Skeletal muscle tissue (tissue), 4 donors: ENCODE measurements around the gene NOP56. TPM values are rescaled to one million over a fixed set of nuclear protein-coding genes. Genes with fewer than 3 reads are reported as not detected.

Experiments
- H3K27ac ChIP-seq: one replicate; pipeline ENCODE4 v1.7.0; 2013; ENCODE audit warnings: mild to moderate bottlenecking, low read depth, low read length, inconsistent platforms
- H3K27me3 ChIP-seq, 3 donors: one replicate each; pipeline ENCODE4 v1.7.0; 2013; ENCODE audit warnings: low read length in 3 of 3; ENCODE audit not compliant: control insufficient read depth in 3 of 3, insufficient read depth in 3 of 3
- H3K36me3 ChIP-seq, 3 donors: one replicate each; pipeline ENCODE4 v1.7.0; 2013; ENCODE audit warnings: low read length in 3 of 3; ENCODE audit not compliant: control insufficient read depth in 3 of 3, insufficient read depth in 3 of 3
- H3K4me1 ChIP-seq, 3 donors: one replicate each; pipeline ENCODE4 v1.7.0; 2013; ENCODE audit warnings: low read length in 3 of 3, mild to moderate bottlenecking in 3 of 3; ENCODE audit not compliant: control insufficient read depth in 3 of 3, insufficient read depth in 3 of 3
- H3K4me3 ChIP-seq, 3 donors: one replicate each; pipeline ENCODE4 v1.7.0; 2013; ENCODE audit warnings: low read length in 3 of 3
- H3K9ac ChIP-seq, 3 donors: one replicate each; pipeline ENCODE4 v1.7.0; 2013; ENCODE audit warnings: low read length in 3 of 3, mild to moderate bottlenecking in 3 of 3, moderate library complexity in 2 of 3, low read depth in 1 of 3
- H3K9me3 ChIP-seq, 3 donors: one replicate each; pipeline ENCODE4 v1.7.0; 2013; ENCODE audit warnings: low read length in 3 of 3; ENCODE audit not compliant: control insufficient read depth in 3 of 3
- total RNA-seq: library from RNA; depleted of rRNA; stranded (reverse); fragments of >200 nt; gene quantifications from one replicate; pipeline ENCODE4 v1.2.3, GENCODE V29; 2014
- donor health status: Osteomylitis.

The NOP56 gene
- total RNA-seq, 1 donor from 2014 or later = 103 TPM

DNA sequence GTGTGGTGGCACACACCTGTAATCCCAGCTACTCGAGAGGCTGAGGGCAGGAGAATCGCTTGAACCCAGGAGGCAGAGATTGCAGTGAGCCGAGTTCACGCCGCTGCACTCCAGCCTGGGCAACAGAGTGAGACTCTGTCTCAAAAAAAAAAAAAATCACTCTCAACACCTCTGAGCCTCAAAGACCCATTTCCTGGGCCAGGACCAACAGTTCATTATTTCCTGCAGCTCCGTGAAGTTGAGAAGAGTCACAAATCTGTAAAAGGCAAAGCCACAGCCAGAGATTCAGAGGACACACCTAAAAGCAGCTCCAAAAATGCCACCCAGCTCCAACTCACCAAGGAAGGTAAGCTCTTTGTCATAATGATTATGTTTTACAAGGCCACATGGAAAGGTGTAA, 15.2 kb upstream of the NOP56 start:
- Histone ChIP-seq H3K27ac (no peak overlapping the region), H3K4me3 (no peak overlapping the region), H3K9ac (no peak overlapping the region), H3K36me3 (peaks cover 0 to 5% (median 0%) of the 10 kb centered on the region in 3 donors), H3K27me3 (peaks cover 6 to 12% (median 6%) of the 10 kb centered on the region in 3 donors), H3K4me1 (no peaks in the 10 kb centered on the region), H3K9me3 (no peaks in the 10 kb centered on the region)

DNA sequence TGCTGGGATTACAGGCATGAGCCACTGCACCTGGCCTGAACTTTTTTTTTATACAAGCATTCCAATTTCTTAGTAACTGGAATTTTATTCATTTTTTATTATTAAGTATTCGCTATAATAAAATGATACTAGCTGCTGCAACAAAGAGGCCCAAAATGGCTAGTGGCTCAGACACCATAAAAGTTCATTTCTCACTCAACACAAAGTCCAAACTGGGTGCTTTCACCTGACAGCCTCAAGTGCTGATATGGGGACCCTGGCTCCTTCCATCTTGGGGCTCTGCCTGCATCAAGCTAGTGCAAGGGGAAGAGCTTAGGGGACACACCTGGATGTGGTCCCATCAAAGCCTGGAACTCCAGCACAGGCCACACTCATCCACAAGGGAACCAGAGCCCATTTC, 12.2 kb upstream of the NOP56 start:
- peaks cover 5 to 19% (median 5%) of the 10 kb centered on the region in 3 donors for H3K36me3 ChIP-seq
- H3K4me3 ChIP-seq = no peak overlapping the region
- no peaks in the 10 kb centered on the region for H3K4me1 ChIP-seq
- H3K27me3 ChIP-seq = peaks cover 0 to 6% (median 4%) of the 10 kb centered on the region in 3 donors
- H3K9me3 ChIP-seq = no peaks in the 10 kb centered on the region
- H3K9ac ChIP-seq = no peak overlapping the region
- H3K27ac ChIP-seq = no peak overlapping the region

DNA sequence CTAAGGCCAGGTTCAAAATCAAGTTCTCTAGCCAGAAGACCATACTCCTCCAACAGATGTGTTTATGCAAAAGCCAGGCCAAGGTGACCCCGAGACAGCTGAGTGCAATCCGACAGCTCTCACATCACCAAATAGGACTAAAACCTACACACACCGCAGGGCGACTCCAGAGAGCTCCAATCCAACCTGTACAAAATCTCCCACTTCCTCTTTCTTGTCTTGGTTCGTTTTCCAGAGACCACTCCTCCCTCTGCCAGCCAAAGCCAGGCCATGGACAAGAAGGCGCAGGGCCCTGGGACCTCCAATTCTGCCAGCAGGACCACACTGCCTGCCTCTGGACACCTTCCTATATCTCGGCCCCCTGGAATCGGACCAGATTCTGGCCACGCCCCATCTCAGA, 11.5 kb upstream of the NOP56 start:
- no peaks in the 10 kb centered on the region for H3K4me1 ChIP-seq
- no peaks in the 10 kb centered on the region for H3K27me3 ChIP-seq
- no peak overlapping the region for H3K4me3 ChIP-seq
- H3K9ac ChIP-seq = no peak overlapping the region
- no peak overlapping the region for H3K27ac ChIP-seq
- peaks cover 5 to 19% (median 5%) of the 10 kb centered on the region in 3 donors for H3K36me3 ChIP-seq
- H3K9me3 ChIP-seq = no peaks in the 10 kb centered on the region

DNA sequence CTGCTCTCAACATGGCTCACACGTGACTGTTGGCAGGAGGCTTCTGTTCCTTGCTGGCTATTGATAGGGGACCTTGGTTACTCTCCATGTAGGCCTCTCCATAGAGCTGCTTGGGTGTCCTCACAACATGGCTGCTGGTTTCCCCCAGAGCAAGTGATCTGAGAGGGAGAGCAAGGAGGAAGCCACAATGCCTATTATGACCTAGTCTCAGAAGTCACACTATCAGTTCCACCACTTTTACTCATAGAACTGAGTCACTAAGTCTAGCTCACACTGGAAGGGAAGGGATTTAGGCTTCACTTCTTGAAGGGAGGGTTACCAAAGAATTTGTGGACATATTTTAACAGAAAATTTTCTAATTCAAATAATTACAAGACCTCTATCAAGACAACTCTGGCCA, 8.7 kb upstream of the NOP56 start:
- no peaks in the 10 kb centered on the region for H3K27me3 ChIP-seq
- no peak overlapping the region for H3K27ac ChIP-seq
- H3K4me1 ChIP-seq = no peaks in the 10 kb centered on the region
- no peak overlapping the region for H3K9ac ChIP-seq
- H3K4me3 ChIP-seq = no peak overlapping the region
- no peaks in the 10 kb centered on the region for H3K9me3 ChIP-seq
- peaks cover 5 to 19% (median 5%) of the 10 kb centered on the region in 3 donors for H3K36me3 ChIP-seq

DNA sequence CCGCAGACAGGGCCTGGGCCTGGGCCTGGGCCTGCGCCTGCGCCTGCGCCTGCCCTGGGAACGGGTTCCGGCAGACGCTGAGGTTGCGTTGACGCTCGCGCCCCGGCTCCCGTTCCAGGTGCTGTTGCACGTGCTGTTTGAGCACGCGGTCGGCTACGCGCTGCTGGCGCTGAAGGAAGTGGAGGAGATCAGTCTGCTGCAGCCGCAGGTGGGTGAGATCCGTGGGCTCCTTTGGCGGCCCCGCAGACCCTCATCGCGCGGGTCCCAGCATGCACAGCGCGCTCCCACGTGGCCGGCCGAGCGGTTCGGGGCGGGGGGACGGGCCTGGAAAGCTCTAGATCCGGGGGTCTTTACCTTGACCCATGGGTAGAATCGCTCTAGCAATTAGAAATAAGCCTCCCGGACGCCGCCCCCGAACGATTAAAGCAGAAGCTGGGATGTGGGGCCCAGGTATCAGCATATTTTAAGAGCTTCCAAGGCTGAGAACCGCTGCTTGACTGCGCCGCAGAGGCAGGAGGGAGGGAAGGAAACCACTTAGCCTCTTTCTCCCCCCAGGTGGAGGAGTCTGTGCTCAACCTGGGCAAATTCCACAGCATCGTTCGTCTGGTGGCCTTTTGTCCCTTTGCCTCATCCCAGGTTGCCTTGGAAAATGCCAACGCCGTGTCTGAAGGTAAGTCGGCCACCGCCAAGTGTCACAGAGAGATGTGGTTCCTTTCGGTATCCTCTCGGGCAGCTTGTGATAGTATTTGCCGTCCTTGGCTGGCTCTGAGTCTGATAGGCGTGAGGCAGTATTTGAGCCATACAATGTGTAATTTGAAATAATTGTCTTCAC, 508 bp downstream of the NOP56 start:
- Histone ChIP-seq H3K27ac (peak overlapping the region; percentile 76), H3K4me1 (peaks cover 18 to 23% (median 20%) of the 10 kb centered on the region in 3 donors), H3K9ac (peak overlapping the region; percentile 84 to 94 (median 85)), H3K36me3 (peaks cover 41 to 42% (median 41%) of the 10 kb centered on the region in 3 donors), H3K4me3 (peak overlapping the region; percentile 91 to 99 (median 99)), H3K9me3 (no peaks in the 10 kb centered on the region), H3K27me3 (no peaks in the 10 kb centered on the region)

DNA sequence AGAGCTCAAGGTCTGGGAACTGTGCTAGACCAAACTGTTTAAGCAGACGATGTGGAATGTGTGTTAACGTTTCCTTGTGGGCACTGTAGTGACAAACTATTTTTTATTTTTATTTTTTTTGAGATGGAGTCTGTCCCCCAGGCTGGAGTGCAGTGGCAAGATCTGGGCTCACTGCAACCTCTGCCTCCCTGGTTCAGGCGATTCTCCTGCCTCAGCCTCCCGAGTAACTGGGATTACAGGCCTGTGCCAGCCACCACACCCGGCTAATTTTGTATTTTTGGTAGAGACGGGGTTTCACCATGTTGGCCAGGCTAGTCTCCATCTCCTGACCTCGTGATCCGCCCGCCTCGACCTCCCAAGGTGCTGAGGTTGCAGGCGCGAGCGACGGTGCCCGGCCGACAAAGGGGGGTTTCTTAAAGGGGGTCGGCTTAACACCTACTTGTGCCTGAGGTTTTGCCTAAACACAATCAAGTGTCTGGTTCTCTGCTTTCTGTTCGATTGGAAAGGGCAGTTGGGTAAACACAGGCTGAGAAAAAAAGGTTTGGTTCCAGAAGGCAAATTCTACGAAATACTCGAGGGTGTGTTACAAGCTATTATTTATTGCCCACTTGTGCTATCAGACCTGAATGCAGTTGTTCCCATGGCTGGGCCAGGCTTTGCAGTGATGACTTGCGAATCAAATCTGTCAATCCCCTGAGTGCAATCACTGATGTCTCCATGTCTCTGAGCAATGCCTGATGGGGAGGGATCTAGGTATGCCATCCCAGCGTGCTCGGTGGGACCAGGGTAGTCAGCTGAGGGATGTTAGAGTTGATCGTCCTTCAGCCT, 1.3 kb downstream of the NOP56 start:
- no peaks in the 10 kb centered on the region for H3K9me3 ChIP-seq
- H3K9ac ChIP-seq = peak overlapping the region; percentile 84 to 94 (median 85)
- peak overlapping the region; percentile 91 to 99 (median 99) for H3K4me3 ChIP-seq
- H3K27ac ChIP-seq = peak overlapping the region; percentile 76
- H3K36me3 ChIP-seq = peaks cover 48 to 50% (median 49%) of the 10 kb centered on the region in 3 donors
- H3K27me3 ChIP-seq = no peaks in the 10 kb centered on the region
- H3K4me1 ChIP-seq = peaks cover 18 to 23% (median 20%) of the 10 kb centered on the region in 3 donors

DNA sequence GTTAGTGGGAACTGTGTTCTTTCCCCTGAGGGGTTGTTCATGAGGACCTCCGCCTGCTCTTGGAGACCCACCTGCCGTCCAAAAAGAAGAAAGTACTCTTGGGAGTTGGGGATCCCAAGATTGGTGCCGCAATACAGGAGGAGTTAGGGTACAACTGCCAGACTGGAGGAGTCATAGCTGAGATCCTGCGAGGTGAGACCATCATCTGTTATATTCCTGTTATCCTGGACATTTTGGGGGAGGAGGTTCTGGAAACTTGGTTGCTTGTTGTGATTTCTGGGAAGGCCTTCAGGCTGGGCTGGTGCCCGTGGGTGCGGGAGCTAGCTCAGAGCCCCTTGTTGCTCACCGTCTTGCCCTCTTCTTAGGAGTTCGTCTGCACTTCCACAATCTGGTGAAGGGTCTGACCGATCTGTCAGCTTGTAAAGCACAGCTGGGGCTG, 2.0 kb downstream of the NOP56 start:
- H3K9me3 ChIP-seq = no peaks in the 10 kb centered on the region
- no peaks in the 10 kb centered on the region for H3K27me3 ChIP-seq
- peak overlapping the region in 2 of 3 donors; percentile 5 to 94 for H3K9ac ChIP-seq
- H3K27ac ChIP-seq = no peak overlapping the region
- peak overlapping the region in 1 of 3 donors; percentile 91 for H3K4me3 ChIP-seq
- H3K36me3 ChIP-seq = peaks cover 54 to 56% (median 55%) of the 10 kb centered on the region in 3 donors
- H3K4me1 ChIP-seq = peaks cover 18 to 23% (median 20%) of the 10 kb centered on the region in 3 donors

DNA sequence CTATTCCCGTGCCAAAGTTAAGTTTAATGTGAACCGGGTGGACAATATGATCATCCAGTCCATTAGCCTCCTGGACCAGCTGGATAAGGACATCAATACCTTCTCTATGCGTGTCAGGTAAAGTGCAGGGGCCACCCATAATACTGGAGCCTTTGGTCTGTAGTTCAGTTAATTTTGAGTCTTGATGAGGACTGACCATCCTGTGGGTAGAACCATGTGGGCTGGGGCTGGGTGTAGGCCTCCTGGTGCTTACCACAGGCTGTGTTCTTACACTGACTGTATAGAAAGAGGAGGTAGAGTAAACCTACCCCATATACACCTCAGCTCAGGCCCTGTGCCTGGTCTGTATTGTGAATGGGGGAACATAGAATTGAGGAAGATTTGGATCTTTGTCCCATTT, 2.4 kb downstream of the NOP56 start:
- Histone ChIP-seq H3K4me1 (peaks cover 18 to 23% (median 20%) of the 10 kb centered on the region in 3 donors), H3K36me3 (peaks cover 59 to 61% (median 60%) of the 10 kb centered on the region in 3 donors), H3K27me3 (no peaks in the 10 kb centered on the region), H3K27ac (no peak overlapping the region), H3K9me3 (no peaks in the 10 kb centered on the region), H3K9ac (no peak overlapping the region), H3K4me3 (no peak overlapping the region)

DNA sequence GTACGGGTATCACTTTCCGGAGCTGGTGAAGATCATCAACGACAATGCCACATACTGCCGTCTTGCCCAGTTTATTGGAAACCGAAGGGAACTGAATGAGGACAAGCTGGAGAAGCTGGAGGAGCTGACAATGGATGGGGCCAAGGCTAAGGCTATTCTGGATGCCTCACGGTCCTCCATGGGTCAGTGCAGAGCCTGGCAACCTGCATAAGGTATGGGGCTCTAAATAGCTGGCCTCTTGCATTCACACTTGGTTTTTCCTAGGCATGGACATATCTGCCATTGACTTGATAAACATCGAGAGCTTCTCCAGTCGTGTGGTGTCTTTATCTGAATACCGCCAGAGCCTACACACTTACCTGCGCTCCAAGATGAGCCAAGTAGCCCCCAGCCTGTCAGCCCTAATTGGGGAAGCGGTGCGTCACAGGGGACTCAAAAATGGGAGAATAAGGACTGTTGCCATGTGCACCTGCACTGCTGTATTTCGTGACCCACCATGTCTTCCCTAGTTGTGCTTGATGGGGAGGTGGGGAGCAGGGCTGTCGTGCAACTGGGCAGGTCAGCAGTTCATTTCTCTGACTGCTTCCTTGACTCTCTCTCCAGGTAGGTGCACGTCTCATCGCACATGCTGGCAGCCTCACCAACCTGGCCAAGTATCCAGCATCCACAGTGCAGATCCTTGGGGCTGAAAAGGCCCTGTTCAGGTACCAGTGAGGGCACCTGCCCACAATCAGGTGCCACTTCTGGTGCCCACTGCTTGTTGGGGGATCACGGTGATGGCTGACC, 3.1 kb downstream of the NOP56 start:
- Histone ChIP-seq H3K4me3 (no peak overlapping the region), H3K4me1 (peaks cover 18 to 23% (median 20%) of the 10 kb centered on the region in 3 donors), H3K27ac (no peak overlapping the region), H3K9me3 (no peaks in the 10 kb centered on the region), H3K27me3 (no peaks in the 10 kb centered on the region), H3K36me3 (peaks cover 66 to 67% (median 66%) of the 10 kb centered on the region in 3 donors), H3K9ac (no peak overlapping the region)
